ENCODE results near the gene GUCY1B1. TPM values are rescaled to one million over a fixed set of nuclear protein-coding genes. Genes with fewer than 3 reads are reported as not detected.

Gene GUCY1B1
- total and polyA plus RNA-seq, 8 donors = 20.8 to 55.6 (median 47.0) TPM

DNA sequence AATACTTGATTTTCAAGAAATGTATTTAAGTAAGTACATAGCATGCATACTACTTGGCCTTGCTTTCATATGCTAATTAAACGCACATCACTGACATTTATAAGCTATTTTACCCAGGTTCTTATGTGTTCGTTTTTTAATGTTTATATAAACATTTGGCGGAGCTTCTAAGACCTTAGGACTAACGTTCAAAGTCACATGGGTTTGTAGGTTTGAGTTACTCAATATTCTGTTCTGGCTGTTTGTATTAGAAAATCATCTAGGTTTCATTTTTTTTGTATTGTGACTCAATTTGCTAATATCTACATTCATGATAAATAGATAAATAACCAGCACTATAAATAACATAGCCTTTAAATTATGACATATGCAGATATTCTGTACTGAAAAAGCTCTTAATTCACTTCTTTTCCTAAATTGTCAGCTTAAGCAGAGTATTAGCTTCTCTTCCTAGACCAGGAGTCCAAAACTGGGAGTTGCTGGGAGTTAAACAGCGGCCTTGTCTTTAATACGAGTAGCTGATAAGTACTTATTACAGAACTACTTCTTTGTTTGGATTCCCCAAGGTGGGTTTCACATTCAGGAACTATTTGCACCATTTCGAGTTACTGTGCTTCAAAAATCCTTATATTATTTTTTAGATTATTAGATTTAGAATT, 42.0 kb downstream of the GUCY1B1 start:
- no peak for TF ChIP-seq CTCF (IDR thresholded peaks at IDR 0.05)
- ATAC-seq = no peak
- H3K27ac ChIP-seq = no peak overlapping the region
- DNase-seq = no peak
- H3K36me3 ChIP-seq = no peaks in the 10 kb centered on the region
- H3K27me3 ChIP-seq = no peaks in the 10 kb centered on the region
- H3K4me3 ChIP-seq = no peak overlapping the region
- H3K9me3 ChIP-seq = no peaks in the 10 kb centered on the region
- intact Hi-C loops (cut with DNase I) = no loop called here
- H3K4me1 ChIP-seq = no peaks in the 10 kb centered on the region

- DNase-seq (no peak), ATAC-seq (no peak)
- intact Hi-C loops (cut with DNase I) = no loop called here
Measured at GRCh38 chr4:155802190-155802959, 43.6 kb downstream of the GUCY1B1 start.

DNA sequence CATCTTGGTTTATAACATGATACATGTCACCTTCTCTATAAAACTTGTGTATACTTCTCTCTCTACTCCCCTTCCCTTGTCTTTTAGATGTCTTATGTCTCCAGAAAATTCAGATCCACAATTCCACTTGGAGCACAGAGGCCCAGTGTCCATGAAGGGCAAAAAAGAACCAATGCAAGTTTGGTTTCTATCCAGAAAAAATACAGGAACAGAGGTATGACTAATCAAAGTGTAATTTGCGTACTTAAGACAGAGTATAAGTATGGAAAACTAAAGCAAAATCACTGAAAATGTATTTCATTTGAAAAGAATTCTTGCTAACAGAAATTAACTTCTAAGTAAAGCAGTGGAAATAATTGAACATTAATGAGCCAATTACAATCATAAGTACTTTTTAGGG, 46.2 kb downstream of the GUCY1B1 start:
- intact Hi-C loops (cut with DNase I) = loop anchor here in 1 of 2 donors (5.0 kb wide), 1 partner anchor 147 kb away; the partner anchor contains the start of gene CTSO
- TF ChIP-seq CTCF (IDR thresholded peaks at IDR 0.05) = no peak
- ATAC-seq (no peak), DNase-seq (no peak)
- Histone ChIP-seq H3K36me3 (no peaks in the 10 kb centered on the region), H3K27ac (no peak overlapping the region), H3K27me3 (no peaks in the 10 kb centered on the region), H3K4me3 (no peak overlapping the region), H3K4me1 (peaks cover 0 to 7% of the 10 kb centered on the region in 2 donors), H3K9me3 (no peaks in the 10 kb centered on the region)

More at GRCh38 chr4:155802190-155802959, 43.6 kb downstream of the GUCY1B1 start:
- Histone ChIP-seq H3K9me3 (no peaks in the 10 kb centered on the region), H3K36me3 (no peaks in the 10 kb centered on the region), H3K4me1 (peaks cover 0 to under 1% of the 10 kb centered on the region in 2 donors), H3K27me3 (no peaks in the 10 kb centered on the region), H3K27ac (no peak overlapping the region), H3K4me3 (no peak overlapping the region)
- TF ChIP-seq CTCF (IDR thresholded peaks at IDR 0.05) = no peak

GRCh38 chr4:155807021-155807420, 48.2 kb downstream of the GUCY1B1 start:
- TF ChIP-seq CTCF (IDR thresholded peaks at IDR 0.05) = no peak
- Histone ChIP-seq H3K4me1 (peaks cover 0 to 7% of the 10 kb centered on the region in 2 donors), H3K9me3 (no peaks in the 10 kb centered on the region), H3K36me3 (no peaks in the 10 kb centered on the region), H3K27me3 (no peaks in the 10 kb centered on the region), H3K27ac (peak overlapping the region in 1 of 2 donors; percentile 29), H3K4me3 (no peak overlapping the region)
- no peak for DNase-seq
- intact Hi-C loops (cut with DNase I) = loop anchor here in 1 of 2 donors (5.0 kb wide), 1 partner anchor 145 kb away; the partner anchor contains the start of gene CTSO
- peak; percentile 40 for ATAC-seq

GRCh38 chr4:155809835-155810234, 51.0 kb downstream of the GUCY1B1 start:
- H3K27me3 ChIP-seq = no peaks in the 10 kb centered on the region
- TF ChIP-seq CTCF (IDR thresholded peaks at IDR 0.05) = peak; percentile 58 to 76
- H3K36me3 ChIP-seq = no peaks in the 10 kb centered on the region
- DNase-seq (peak in 1 of 4 donors; percentile 73), ATAC-seq (peak; percentile 89)
- H3K9me3 ChIP-seq = no peaks in the 10 kb centered on the region
- H3K27ac ChIP-seq = no peak overlapping the region
- H3K4me1 ChIP-seq = peaks cover 0 to 7% of the 10 kb centered on the region in 2 donors
- intact Hi-C loops (cut with DNase I) = loop anchor here in 1 of 2 donors (5.0 kb wide), 1 partner anchor 142 kb away; the partner anchor contains the start of gene CTSO
- H3K4me3 ChIP-seq = no peak overlapping the region

All from left lung (tissue), 10 donors.